IPS DF 6.9 (cell line): ENCODE results near the gene ELP4.
"Not testable (repeated sequence)": the region's sequence is repeated elsewhere in the genome, so short reads cannot be mapped to it uniquely, and the experiment has no call there.

ENCODE experiments used
- DNase-seq: peaks from one replicate; pipeline ENCODE4 v3.0.0-alpha.2; 2013; ENCODE audit warnings: low read depth, low spot score
- H3K27ac ChIP-seq: one replicate; pipeline ENCODE4 v1.5.1; 2013; ENCODE audit warnings: low read length, control low read depth
- H3K27me3 ChIP-seq: 2 replicates; pipeline ENCODE4 v1.6.1; 2013; ENCODE audit warnings: mild to moderate bottlenecking, low read length; ENCODE audit not compliant: control insufficient read depth, insufficient read depth
- H3K36me3 ChIP-seq: 2 replicates; pipeline ENCODE4 v1.6.1; 2013; ENCODE audit warnings: low read length; ENCODE audit not compliant: control insufficient read depth, insufficient read depth
- H3K4me1 ChIP-seq: 2 replicates; pipeline ENCODE4 v1.6.1; 2013; ENCODE audit warnings: low read length; ENCODE audit not compliant: control insufficient read depth, insufficient read depth
- H3K4me3 ChIP-seq: 2 replicates; pipeline ENCODE4 v1.5.1; 2013; ENCODE audit warnings: mild to moderate bottlenecking, low read length
- H3K9me3 ChIP-seq: 2 replicates; pipeline ENCODE4 v1.6.1; 2013; ENCODE audit warnings: low read length, inconsistent platforms; ENCODE audit not compliant: control insufficient read depth, insufficient read depth
- WGBS: extraction: QIAGEN DNeasy Blood & Tissue Kit; methylation state at CpG from one replicate; pipeline ENCODE4 v1.1.7; 2013; ENCODE audit warnings: mixed read lengths, missing lambda C conversion rate; ENCODE audit not compliant: insufficient read length, insufficient coverage; 5-methylcytosine and 5-hydroxymethylcytosine counted together

Gene ELP4

GRCh38 chr11:31692466-31692865 lies 182.9 kb downstream of the ELP4 start:
- H3K27me3 ChIP-seq, result no peaks in the 10 kb centered on the region; the same call in 1 of the 2 replicates
- DNase-seq, result no peak
- H3K36me3 ChIP-seq, result no peaks in the 10 kb centered on the region
- WGBS, result no CpG with 5 or more reads among the region's 2 CpGs
- no peak overlapping the region for H3K4me3 ChIP-seq
- H3K27ac ChIP-seq, result no peak overlapping the region
- no peaks in the 10 kb centered on the region for H3K9me3 ChIP-seq
- no peaks in the 10 kb centered on the region for H3K4me1 ChIP-seq

- not testable (repeated sequence) for H3K27ac ChIP-seq, H3K4me1 ChIP-seq, H3K4me3 ChIP-seq, DNase-seq, H3K36me3 ChIP-seq, H3K27me3 ChIP-seq, H3K9me3 ChIP-seq
- WGBS, result no CpG with 5 or more reads among the region's 1 CpG
Observed at GRCh38 chr11:31697049-31697448, 187.5 kb downstream of the ELP4 start.

- no peak overlapping the region for H3K4me3 ChIP-seq
- H3K27ac ChIP-seq, result no peak overlapping the region
- H3K27me3 ChIP-seq, result no peaks in the 10 kb centered on the region
- no peaks in the 10 kb centered on the region for H3K4me1 ChIP-seq
- no peaks in the 10 kb centered on the region for H3K36me3 ChIP-seq
- no CpG with 5 or more reads among the region's 1 CpG for WGBS
- no peaks in the 10 kb centered on the region for H3K9me3 ChIP-seq
- DNase-seq, result no peak
Observed at GRCh38 chr11:31699066-31699465, 189.5 kb downstream of the ELP4 start.

- Histone ChIP-seq H3K27ac (no peak overlapping the region), H3K4me1 (no peaks in the 10 kb centered on the region), H3K36me3 (no peaks in the 10 kb centered on the region), H3K4me3 (no peak overlapping the region), H3K9me3 (no peaks in the 10 kb centered on the region), H3K27me3 (no peaks in the 10 kb centered on the region)
- WGBS, result no CpG with 5 or more reads among the region's 1 CpG
- no peak for DNase-seq
Observed at GRCh38 chr11:31702966-31703365, 193.4 kb downstream of the ELP4 start.

- no CpG with 5 or more reads among the region's 1 CpG for WGBS
Observed at GRCh38 chr11:31706357-31706756, 196.8 kb downstream of the ELP4 start.

GRCh38 chr11:31711137-31711536 lies 201.6 kb downstream of the ELP4 start:
- DNase-seq, result no peak
- Histone ChIP-seq H3K36me3 (no peaks in the 10 kb centered on the region), H3K4me3 (no peak overlapping the region), H3K27ac (no peak overlapping the region), H3K9me3 (no peaks in the 10 kb centered on the region), H3K27me3 (no peaks in the 10 kb centered on the region), H3K4me1 (no peaks in the 10 kb centered on the region)
- WGBS, result no CpG with 5 or more reads among the region's 2 CpGs

More at GRCh38 chr11:31706357-31706756, 196.8 kb downstream of the ELP4 start:
- no peak for DNase-seq
- Histone ChIP-seq H3K27ac (no peak overlapping the region), H3K36me3 (no peaks in the 10 kb centered on the region), H3K9me3 (no peaks in the 10 kb centered on the region), H3K4me3 (no peak overlapping the region), H3K4me1 (no peaks in the 10 kb centered on the region), H3K27me3 (no peaks in the 10 kb centered on the region)

GRCh38 chr11:31712851-31713250 lies 203.3 kb downstream of the ELP4 start:
- H3K27me3 ChIP-seq, result no peaks in the 10 kb centered on the region
- H3K9me3 ChIP-seq, result no peaks in the 10 kb centered on the region
- DNase-seq, result no peak
- no peak overlapping the region for H3K27ac ChIP-seq
- no CpG with 5 or more reads among the region's 2 CpGs for WGBS
- no peaks in the 10 kb centered on the region for H3K4me1 ChIP-seq
- no peaks in the 10 kb centered on the region for H3K36me3 ChIP-seq
- H3K4me3 ChIP-seq, result no peak overlapping the region

- DNase-seq, result no peak
- Histone ChIP-seq H3K27ac (no peak overlapping the region), H3K4me3 (no peak overlapping the region), H3K36me3 (no peaks in the 10 kb centered on the region), H3K27me3 (no peaks in the 10 kb centered on the region), H3K4me1 (no peaks in the 10 kb centered on the region), H3K9me3 (no peaks in the 10 kb centered on the region)
- no CpG with 5 or more reads among the region's 3 CpGs for WGBS
Observed at GRCh38 chr11:31714840-31715239, 205.3 kb downstream of the ELP4 start.

- Histone ChIP-seq H3K9me3 (no peaks in the 10 kb centered on the region; the same call in 1 of the 2 replicates), H3K27me3 (no peaks in the 10 kb centered on the region), H3K4me3 (no peak overlapping the region), H3K27ac (no peak overlapping the region), H3K4me1 (no peaks in the 10 kb centered on the region), H3K36me3 (no peaks in the 10 kb centered on the region)
- DNase-seq, result no peak
- WGBS, result no CpG with 5 or more reads among the region's 2 CpGs
Observed at GRCh38 chr11:31720225-31720624, 210.7 kb downstream of the ELP4 start.

GRCh38 chr11:31720671-31721365 lies 211.3 kb downstream of the ELP4 start:
- Histone ChIP-seq H3K4me3 (no peak overlapping the region), H3K27me3 (no peaks in the 10 kb centered on the region), H3K27ac (no peak overlapping the region), H3K9me3 (no peaks in the 10 kb centered on the region; the same call in 1 of the 2 replicates), H3K36me3 (no peaks in the 10 kb centered on the region), H3K4me1 (no peaks in the 10 kb centered on the region)
- WGBS, result no CpG with 5 or more reads among the region's 3 CpGs
- DNase-seq, result no peak

- Histone ChIP-seq H3K4me3 (no peak overlapping the region), H3K27ac (no peak overlapping the region), H3K27me3 (no peaks in the 10 kb centered on the region), H3K4me1 (no peaks in the 10 kb centered on the region), H3K9me3 (no peaks in the 10 kb centered on the region; the same call in 1 of the 2 replicates), H3K36me3 (no peaks in the 10 kb centered on the region)
- WGBS, result no CpG with 5 or more reads among the region's 3 CpGs
- no peak for DNase-seq
Observed at GRCh38 chr11:31722754-31723153, 213.2 kb downstream of the ELP4 start.
